Cardiac atrium fibroblast (primary cell): Measurements from ENCODE around the gene TFAP2E. TPM values are rescaled to one million over a fixed set of nuclear protein-coding genes. Genes with fewer than 3 reads are reported as not detected.

Experiments used
- total RNA-seq: library from RNA; depleted of rRNA; stranded (reverse); fragments of >200 nt; gene quantifications from 2 replicates; pipeline ENCODE4 v1.2.3, GENCODE V29; 2015

The TFAP2E gene
- total RNA-seq = not detected in 2 replicates

GRCh38 chr1:35573198-35574124 is at the start of gene TFAP2E:
Gene TFAP2E (plus strand): TSS chr1:35573314. CDS start chr1:35573578, 264 bp downstream.

DNA sequence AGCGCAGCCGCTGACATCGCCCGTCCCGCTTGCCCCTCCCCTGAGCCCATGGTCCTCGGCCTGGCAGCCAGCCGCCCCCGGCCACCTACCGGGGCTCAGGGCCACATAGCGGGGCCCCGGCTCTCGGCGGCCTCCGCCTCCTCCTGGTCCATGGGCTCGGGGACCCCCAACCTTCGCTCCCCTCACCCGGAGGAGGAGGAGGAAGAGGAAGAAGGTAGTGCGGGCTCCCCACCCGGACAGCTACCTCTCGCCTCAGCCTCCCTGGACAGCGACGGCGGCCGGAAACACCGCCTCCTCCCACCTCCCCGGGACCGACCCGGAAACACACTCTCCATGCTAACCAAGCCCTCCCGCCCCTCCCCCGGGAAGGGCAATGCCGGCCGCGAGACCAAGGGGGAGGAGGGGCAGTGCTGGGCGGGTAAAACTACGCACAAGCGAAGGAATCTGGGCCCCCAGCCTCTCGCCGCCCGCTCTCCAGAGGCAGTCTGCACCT is 15.9 kb upstream of the TFAP2E start, which contains the start of gene KIAA0319L:
Gene KIAA0319L (minus strand): TSS at position 286 of the 493 bp plus-strand sequence. CDS start 2,912 bp downstream, outside the sequence.

GRCh38 chr1:35557611-35558373 is 15.3 kb upstream of the TFAP2E start, which contains the start of gene NCDN:
Gene NCDN (plus strand): TSS chr1:35557799. CDS start chr1:35558191, 392 bp downstream.

GRCh38 chr1:35641233-35641866 is 68.2 kb downstream of the TFAP2E start, which contains the start of gene PSMB2:
Gene PSMB2 (minus strand): TSS chr1:35641526. CDS start chr1:35641432, 94 bp downstream.

Other genes starting within 250 kb of the TFAP2E start
- 53.0 and 68.8 TPM in 2 replicates for gene KIAA0319L, start 15.9 kb upstream of the TFAP2E start, total RNA-seq
- 26.9 and 31.3 TPM in 2 replicates for gene NCDN, start 15.5 kb upstream of the TFAP2E start, total RNA-seq
- 43.3 and 47.1 TPM in 2 replicates for gene PSMB2, start 68.2 kb downstream of the TFAP2E start, total RNA-seq
- gene C1orf216, start 145.6 kb downstream of the TFAP2E start, total RNA-seq = 10.5 and 12.5 TPM in 2 replicates
- gene CLSPN, start 196.7 kb downstream of the TFAP2E start, total RNA-seq = 1.6 and 2.3 TPM in 2 replicates
- gene AGO4, start 234.7 kb downstream of the TFAP2E start, total RNA-seq = 4.1 and 5.1 TPM in 2 replicates